ENCODE results near the gene ARHGEF39.
A peak's percentile ranks its signal among the peaks of the same experiment; 100 is the strongest.

The ARHGEF39 gene

GRCh38 chr9:35656831-35657545 lies 8.0 kb downstream of the ARHGEF39 start:
- TF ChIP-seq ZNF8 (CRISPR knock-in tag; IDR thresholded peaks at IDR 0.05) (no peak), ZNF565 (CRISPR knock-in tag; conservative IDR thresholded peaks at IDR 0.05; ENCODE audit: low read depth) (no peak), RARB (CRISPR knock-in tag; IDR thresholded peaks at IDR 0.05) (no peak), PATZ1 (CRISPR knock-in tag; IDR thresholded peaks at IDR 0.05; ENCODE audit: borderline replicate concordance) (no peak), ARNTL (CRISPR knock-in tag; IDR thresholded peaks at IDR 0.05; ENCODE audit: borderline replicate concordance, low read depth) (no peak), ISL1 (CRISPR knock-in tag; IDR thresholded peaks at IDR 0.05) (no peak), ZC3H10 (CRISPR knock-in tag; IDR thresholded peaks at IDR 0.05) (no peak), SNAI2 (CRISPR knock-in tag; IDR thresholded peaks at IDR 0.05) (no peak), ESRRG (CRISPR knock-in tag; IDR thresholded peaks at IDR 0.05) (no peak), ZFP30 (CRISPR knock-in tag; IDR thresholded peaks at IDR 0.05) (no peak)
- TF ChIP-seq, protein P1, sequence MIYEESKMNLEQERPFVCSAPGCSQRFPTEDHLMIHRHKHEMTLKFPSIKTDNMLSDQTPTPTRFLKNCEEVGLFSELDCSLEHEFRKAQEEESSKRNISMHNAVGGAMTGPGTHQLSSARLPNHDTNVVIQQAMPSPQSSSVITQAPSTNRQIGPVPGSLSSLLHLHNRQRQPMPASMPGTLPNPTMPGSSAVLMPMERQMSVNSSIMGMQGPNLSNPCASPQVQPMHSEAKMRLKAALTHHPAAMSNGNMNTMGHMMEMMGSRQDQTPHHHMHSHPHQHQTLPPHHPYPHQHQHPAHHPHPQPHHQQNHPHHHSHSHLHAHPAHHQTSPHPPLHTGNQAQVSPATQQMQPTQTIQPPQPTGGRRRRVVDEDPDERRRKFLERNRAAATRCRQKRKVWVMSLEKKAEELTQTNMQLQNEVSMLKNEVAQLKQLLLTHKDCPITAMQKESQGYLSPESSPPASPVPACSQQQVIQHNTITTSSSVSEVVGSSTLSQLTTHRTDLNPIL (CRISPR knock-in tag; IDR thresholded peaks at IDR 0.05; ENCODE audit: low read depth), result no peak
- TF ChIP-seq, protein P2, sequence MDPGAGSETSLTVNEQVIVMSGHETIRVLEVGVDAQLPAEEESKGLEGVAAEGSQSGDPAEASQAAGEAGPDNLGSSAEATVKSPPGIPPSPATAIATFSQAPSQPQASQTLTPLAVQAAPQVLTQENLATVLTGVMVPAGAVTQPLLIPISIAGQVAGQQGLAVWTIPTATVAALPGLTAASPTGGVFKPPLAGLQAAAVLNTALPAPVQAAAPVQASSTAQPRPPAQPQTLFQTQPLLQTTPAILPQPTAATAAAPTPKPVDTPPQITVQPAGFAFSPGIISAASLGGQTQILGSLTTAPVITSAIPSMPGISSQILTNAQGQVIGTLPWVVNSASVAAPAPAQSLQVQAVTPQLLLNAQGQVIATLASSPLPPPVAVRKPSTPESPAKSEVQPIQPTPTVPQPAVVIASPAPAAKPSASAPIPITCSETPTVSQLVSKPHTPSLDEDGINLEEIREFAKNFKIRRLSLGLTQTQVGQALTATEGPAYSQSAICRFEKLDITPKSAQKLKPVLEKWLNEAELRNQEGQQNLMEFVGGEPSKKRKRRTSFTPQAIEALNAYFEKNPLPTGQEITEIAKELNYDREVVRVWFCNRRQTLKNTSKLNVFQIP (CRISPR knock-in tag; IDR thresholded peaks at IDR 0.05; ENCODE audit: borderline replicate concordance, low read depth), result no peak
- ATAC-seq, result peak; percentile 26

- TF ChIP-seq ARNTL (CRISPR knock-in tag; IDR thresholded peaks at IDR 0.05; ENCODE audit: borderline replicate concordance, low read depth) (no peak), TCF4 (CRISPR knock-in tag; IDR thresholded peaks at IDR 0.05; ENCODE audit: borderline replicate concordance) (no peak), CSRNP3 (CRISPR knock-in tag; IDR thresholded peaks at IDR 0.05) (no peak), ZNF565 (CRISPR knock-in tag; conservative IDR thresholded peaks at IDR 0.05; ENCODE audit: low read depth) (no peak), ZC3H10 (CRISPR knock-in tag; IDR thresholded peaks at IDR 0.05) (no peak), ZNF70 (CRISPR knock-in tag; IDR thresholded peaks at IDR 0.05) (no peak), ZFP30 (CRISPR knock-in tag; IDR thresholded peaks at IDR 0.05) (no peak), ZNF8 (CRISPR knock-in tag; IDR thresholded peaks at IDR 0.05) (no peak), TOX (CRISPR knock-in tag; IDR thresholded peaks at IDR 0.05; ENCODE audit: borderline replicate concordance) (no peak), BACH2 (CRISPR knock-in tag; IDR thresholded peaks at IDR 0.05; ENCODE audit: borderline replicate concordance) (no peak), TSHZ2 (CRISPR knock-in tag; IDR thresholded peaks at IDR 0.05) (no peak), OSR1 (CRISPR knock-in tag; IDR thresholded peaks at IDR 0.05) (no peak), PPARA (CRISPR knock-in tag; IDR thresholded peaks at IDR 0.05; ENCODE audit: borderline replicate concordance) (no peak), ZFP3 (CRISPR knock-in tag; IDR thresholded peaks at IDR 0.05) (no peak), GLIS3 (CRISPR knock-in tag; IDR thresholded peaks at IDR 0.05) (no peak)
- TF ChIP-seq, protein P1 (CRISPR knock-in tag; IDR thresholded peaks at IDR 0.05; ENCODE audit: low read depth), result no peak
- ATAC-seq, result no peak
Observed at GRCh38 chr9:35656348-35656747, 8.6 kb downstream of the ARHGEF39 start.
